Fibroblast of pulmonary artery (primary cell): ENCODE measurements around the gene M1AP.
"Not testable (repeated sequence)": the region's sequence is repeated elsewhere in the genome, so short reads cannot be mapped to it uniquely, and the experiment has no call there.

Experiments used
- DNase-seq: peaks from one replicate; pipeline ENCODE4 v3.0.0-alpha.2; 2010; ENCODE audit warnings: low read depth
- H3K4me3 ChIP-seq: replicated peaks from 2 replicates; pipeline ENCODE4 v1.5.1; 2011; ENCODE audit warnings: low read depth, mild to moderate bottlenecking, control low read depth, low read length, moderate library complexity
- TF ChIP-seq, protein P1 (sequence below): IDR thresholded peaks from 2 replicates; pipeline ENCODE4 v1.5.1; 2011; ENCODE audit warnings: mild to moderate bottlenecking, control low read depth, low read length, inconsistent platforms; ENCODE audit errors: missing control alignments

Gene M1AP

DNA sequence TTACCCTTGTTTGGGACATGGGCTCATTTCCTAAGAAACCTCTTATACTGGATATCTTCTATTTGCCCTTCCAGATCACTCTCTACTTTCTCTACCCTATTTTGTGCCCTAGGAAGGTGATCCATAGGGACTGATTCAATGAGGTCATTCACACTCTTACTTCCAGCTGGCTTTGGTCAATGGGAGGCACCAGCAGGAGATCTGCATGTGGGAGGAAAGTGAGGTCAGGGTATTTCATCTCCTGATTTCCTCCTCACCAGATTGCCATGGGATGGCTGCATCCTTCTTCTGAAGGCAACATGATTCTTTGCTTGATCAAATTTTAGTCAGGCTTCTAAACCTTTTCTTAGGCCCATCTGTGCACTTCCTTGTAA lies 15.2 kb downstream of the M1AP start:
- TF ChIP-seq, protein P1, sequence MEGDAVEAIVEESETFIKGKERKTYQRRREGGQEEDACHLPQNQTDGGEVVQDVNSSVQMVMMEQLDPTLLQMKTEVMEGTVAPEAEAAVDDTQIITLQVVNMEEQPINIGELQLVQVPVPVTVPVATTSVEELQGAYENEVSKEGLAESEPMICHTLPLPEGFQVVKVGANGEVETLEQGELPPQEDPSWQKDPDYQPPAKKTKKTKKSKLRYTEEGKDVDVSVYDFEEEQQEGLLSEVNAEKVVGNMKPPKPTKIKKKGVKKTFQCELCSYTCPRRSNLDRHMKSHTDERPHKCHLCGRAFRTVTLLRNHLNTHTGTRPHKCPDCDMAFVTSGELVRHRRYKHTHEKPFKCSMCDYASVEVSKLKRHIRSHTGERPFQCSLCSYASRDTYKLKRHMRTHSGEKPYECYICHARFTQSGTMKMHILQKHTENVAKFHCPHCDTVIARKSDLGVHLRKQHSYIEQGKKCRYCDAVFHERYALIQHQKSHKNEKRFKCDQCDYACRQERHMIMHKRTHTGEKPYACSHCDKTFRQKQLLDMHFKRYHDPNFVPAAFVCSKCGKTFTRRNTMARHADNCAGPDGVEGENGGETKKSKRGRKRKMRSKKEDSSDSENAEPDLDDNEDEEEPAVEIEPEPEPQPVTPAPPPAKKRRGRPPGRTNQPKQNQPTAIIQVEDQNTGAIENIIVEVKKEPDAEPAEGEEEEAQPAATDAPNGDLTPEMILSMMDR, result no peak
- no peak for DNase-seq
- H3K4me3 ChIP-seq, result no peak overlapping the region

DNA sequence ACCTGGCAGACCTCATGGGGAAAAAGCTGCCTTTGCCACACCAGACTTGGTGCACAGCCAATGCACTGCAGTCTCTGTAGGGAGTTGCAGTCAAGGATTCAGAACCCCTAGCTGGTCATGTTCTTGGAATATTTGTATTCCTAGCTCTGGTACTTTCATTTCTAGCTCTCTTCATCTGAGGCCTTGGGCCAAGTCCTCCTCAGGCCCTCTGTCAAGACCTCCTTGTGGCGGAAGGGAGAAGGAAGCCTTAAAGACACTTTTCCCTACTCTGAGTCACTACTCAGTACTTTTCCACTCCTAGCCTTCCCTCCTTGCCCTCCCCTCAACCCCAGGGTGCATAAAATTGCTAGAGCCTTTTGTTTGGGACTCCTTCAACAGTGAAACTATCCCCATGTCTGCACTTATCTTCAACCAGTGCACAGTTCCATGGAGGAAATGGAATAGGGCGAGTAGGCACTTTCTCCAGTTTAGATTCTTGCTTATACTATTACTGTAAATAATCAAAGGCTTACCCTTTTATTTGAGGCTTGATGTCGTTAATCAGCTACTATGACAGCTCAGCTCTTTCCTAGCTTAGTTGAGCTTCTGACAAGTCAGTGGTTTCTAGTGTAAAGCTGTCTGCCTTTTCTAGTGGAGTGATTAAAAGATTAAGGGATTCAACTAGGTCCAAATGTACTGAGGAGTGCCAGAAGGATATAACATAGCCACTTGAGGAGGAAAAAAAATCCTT lies 15.8 kb downstream of the M1AP start:
- peak; percentile 43 for DNase-seq
- TF ChIP-seq, protein P1, result peak; percentile 16
- H3K4me3 ChIP-seq, result no peak overlapping the region

DNA sequence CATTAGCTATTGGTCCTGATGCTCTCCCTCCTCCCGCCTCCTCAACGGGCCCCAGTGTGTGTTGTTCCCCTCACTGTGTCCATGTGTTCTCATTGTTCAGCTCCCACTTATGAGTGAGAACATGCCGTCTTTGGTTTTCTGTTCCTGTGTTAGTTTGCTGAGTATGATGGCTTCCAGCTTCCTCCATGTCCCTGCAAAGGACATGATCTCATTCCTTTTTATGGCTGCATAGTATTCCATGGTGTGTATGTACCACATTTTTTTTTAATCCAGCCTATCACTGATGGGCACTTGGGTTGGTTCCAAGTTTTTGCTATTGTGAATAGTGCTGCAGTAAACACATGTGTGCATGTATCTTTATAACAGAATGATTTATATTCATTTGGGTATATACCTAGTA lies 17.7 kb downstream of the M1AP start:
- not testable (repeated sequence) for DNase-seq

DNA sequence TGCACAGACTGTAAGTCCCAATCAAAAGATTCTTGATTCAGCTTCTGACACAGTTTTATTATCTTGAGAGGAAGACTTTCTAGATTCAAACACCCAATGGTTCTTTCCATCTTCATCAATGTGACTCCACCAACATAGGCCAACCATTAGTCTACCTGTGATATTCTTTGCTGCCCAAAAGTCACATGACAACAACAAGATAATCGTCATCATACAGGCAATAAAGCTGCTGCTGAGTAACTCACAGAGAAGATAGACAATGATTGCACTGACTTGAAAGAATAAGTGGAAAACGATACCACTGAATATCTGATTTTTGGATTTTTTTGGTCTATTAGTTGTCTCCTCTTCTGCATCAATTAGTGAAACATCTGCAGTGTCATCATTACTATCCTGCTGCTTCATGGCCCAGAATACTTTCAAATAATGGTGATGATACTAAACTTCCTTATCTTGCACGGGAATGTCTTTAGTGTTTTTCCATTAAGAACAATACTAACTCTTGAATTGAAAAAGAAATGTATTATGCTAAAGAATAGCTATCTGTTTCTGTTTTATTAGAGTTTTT lies 19.5 kb downstream of the M1AP start:
- H3K4me3 ChIP-seq, result no peak overlapping the region
- TF ChIP-seq, protein P1, result no peak
- DNase-seq, result no peak

More for the DNA sequence above, 17.7 kb downstream of the M1AP start:
- H3K4me3 ChIP-seq, result not testable (repeated sequence)

DNA sequence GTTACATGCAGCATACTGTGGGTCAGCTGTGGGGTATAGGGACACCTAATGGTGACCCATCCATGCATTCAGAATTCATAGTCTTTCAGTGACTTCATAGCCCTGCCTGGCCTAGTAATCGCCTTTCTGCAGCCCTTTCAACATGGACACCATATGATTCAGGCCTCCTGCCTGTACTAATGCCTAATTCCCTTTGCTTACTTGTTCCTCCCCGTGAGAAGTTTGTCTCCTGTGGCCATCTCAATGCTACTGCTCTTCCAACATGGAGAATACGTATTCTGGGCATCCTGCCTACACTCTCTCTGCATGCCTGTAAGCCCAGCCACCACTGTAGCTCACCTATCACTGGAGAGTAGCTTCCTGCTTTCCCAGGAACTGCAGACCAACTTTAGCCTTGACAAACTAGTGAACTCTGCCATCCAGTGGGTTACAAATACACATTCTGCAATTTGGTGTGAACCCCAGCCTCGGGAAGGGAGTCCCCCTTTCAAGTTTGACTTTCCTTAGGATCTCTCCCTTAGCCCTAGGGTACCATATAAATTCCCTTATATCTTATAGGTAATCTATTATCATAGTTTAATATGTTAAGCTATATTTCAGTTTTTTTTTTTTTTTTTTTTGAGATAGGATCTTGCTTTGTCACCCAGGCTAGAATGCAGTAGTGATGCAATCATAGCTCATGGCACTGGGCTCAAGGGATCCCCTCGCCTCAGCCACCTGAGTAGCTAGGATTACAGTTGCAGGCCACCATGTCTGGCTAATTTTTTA lies 22.3 kb downstream of the M1AP start:
- H3K4me3 ChIP-seq, result no peak overlapping the region
- TF ChIP-seq, protein P1, result no peak
- DNase-seq, result no peak

DNA sequence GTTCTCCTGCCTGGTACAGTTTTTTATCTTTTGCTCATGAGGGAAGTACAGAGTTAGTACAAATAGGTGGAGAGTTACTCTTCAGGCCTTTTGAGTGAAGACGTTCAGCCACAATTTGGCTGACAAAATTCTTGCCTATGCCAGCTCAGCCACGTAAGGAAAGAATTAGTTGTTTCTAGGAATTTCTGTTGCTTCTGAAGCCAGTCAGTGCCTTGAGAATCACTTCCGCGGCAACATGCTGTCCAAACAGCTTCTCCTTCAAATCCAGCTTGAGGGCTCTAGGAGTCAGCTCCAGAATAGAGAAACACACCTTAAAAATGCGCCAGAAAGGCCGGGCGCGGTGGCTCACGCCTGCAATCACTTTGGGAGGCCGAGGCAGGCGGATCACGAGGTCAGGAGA lies 27.5 kb downstream of the M1AP start:
- DNase-seq, result no peak
- no peak overlapping the region for H3K4me3 ChIP-seq
- TF ChIP-seq, protein P1, result no peak

DNA sequence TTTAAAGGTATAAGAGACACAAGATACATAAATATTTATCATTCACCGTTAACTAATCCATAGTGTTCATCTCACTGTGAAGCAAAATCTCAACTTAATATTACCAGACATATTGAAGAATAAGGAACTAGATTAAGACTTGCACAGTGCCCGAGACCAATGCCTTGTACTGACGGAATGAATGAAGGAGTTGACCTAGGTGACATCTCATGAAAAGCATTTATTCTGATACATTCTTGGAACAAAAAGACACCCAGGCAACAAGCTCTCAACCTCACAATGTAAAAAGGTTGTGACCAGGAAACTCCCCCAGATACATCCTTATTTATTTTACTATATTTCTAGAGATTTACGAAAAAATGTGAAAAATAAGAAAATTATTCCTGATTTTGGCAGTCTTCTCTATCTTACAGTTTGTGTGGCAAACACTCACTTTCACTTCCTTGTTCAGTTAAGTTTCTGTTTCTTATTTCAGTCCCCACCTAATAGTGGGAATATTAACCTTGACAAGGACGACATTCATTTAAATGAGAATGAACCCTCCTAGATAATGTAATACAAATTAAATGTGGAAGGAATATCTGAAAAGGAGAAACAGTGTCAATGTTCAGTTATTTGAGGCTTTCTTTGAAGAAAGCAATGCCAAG lies 28.4 kb downstream of the M1AP start:
- no peak overlapping the region for H3K4me3 ChIP-seq

More for the DNA sequence above, 28.4 kb downstream of the M1AP start:
- DNase-seq, result no peak
- TF ChIP-seq, protein P1, result no peak
